Measurements from ENCODE around the gene GNAO1.

The GNAO1 gene

GRCh38 chr16:56338566-56339318 lies 147.5 kb downstream of the GNAO1 start:
- no peak for FAIRE-seq

GRCh38 chr16:56339431-56340195 lies 148.3 kb downstream of the GNAO1 start:
- FAIRE-seq = no peak

- no peak for FAIRE-seq
Measured at GRCh38 chr16:56340416-56340815, 149.1 kb downstream of the GNAO1 start.

- FAIRE-seq = no peak
Measured at GRCh38 chr16:56340864-56341365, 149.6 kb downstream of the GNAO1 start.

- no peak for FAIRE-seq
Measured at GRCh38 chr16:56341656-56342399, 150.5 kb downstream of the GNAO1 start.

GRCh38 chr16:56343661-56344517 lies 152.6 kb downstream of the GNAO1 start:
- FAIRE-seq = no peak

GRCh38 chr16:56344518-56345405 lies 153.5 kb downstream of the GNAO1 start:
- FAIRE-seq = no peak

GRCh38 chr16:56345406-56346050 lies 154.2 kb downstream of the GNAO1 start:
- no peak for FAIRE-seq

GRCh38 chr16:56346131-56346890 lies 155.0 kb downstream of the GNAO1 start:
- no peak for FAIRE-seq

- no peak for FAIRE-seq
Measured at GRCh38 chr16:56347166-56347565, 155.9 kb downstream of the GNAO1 start.

GRCh38 chr16:56347670-56348069 lies 156.4 kb downstream of the GNAO1 start:
- FAIRE-seq = no peak

- no peak for FAIRE-seq
Measured at GRCh38 chr16:56348168-56349085, 157.1 kb downstream of the GNAO1 start.

GRCh38 chr16:56349086-56349415 lies 157.8 kb downstream of the GNAO1 start:
- FAIRE-seq = no peak

- no peak for FAIRE-seq
Measured at GRCh38 chr16:56349711-56350161, 158.4 kb downstream of the GNAO1 start.

GRCh38 chr16:56350491-56351405 lies 159.5 kb downstream of the GNAO1 start:
- no peak for FAIRE-seq

GRCh38 chr16:56351481-56351880 lies 160.2 kb downstream of the GNAO1 start:
- FAIRE-seq = no peak

GRCh38 chr16:56352351-56353053 lies 161.2 kb downstream of the GNAO1 start:
- no peak for FAIRE-seq
